Uterus (tissue), 2 donors: ENCODE results near the gene SYF2.
A peak's percentile ranks its signal among the peaks of the same experiment; 100 is the strongest.

Experiments used
- CTCF ChIP-seq, 4 experiments: fragments of 200-600 bp in 2 of 4; fragments of 450-650 bp in 2 of 4; sonication (generic) in 2 of 4; IDR thresholded peaks; one replicate each; pipeline ENCODE4 v1.5.1; 2016 to 2019; ENCODE audit warnings: antibody characterized with exemption in 4 of 4, mild to moderate bottlenecking in 2 of 4, moderate library complexity in 1 of 4
- POLR2A ChIP-seq, 2 donors: fragments of 450-650 bp; IDR thresholded peaks; one replicate each; pipeline ENCODE4 v1.6.1; 2016; ENCODE audit warnings: antibody characterized with exemption in 2 of 2, mild to moderate bottlenecking in 1 of 2, moderate library complexity in 1 of 2

GRCh38 chr1:25204797-25205480, 27.4 kb downstream of the SYF2 start:
- TF ChIP-seq CTCF (IDR thresholded peaks at IDR 0.05): peak; percentile 36 to 68 (median 63)
- TF ChIP-seq POLR2A (IDR thresholded peaks at IDR 0.05): no peak
